Panc1 (cell line): ENCODE results near the gene KIAA1671. TPM values are rescaled to one million over a fixed set of nuclear protein-coding genes. Genes with fewer than 3 reads are reported as not detected.

Source experiments
- ATAC-seq: fragments of 200-7000 bp; cut with Tn5 transposase; 2 replicates; pipeline ENCODE4 v1.9.1; 2020; ENCODE audit warnings: mild to moderate bottlenecking, moderate library complexity
- BruUV-seq: library from RNA; stranded (reverse); fragments of 400-500 nt; replicated peaks from 2 replicates; lab custom pipeline; 2021; lab: Mats Ljungman, UMichigan
- CTCF ChIA-PET: fragments of 300-600 bp; sonication (Branson Sonifier 250); formaldehyde crosslinking; loops from one replicate; lab custom pipeline; 2022; ENCODE audit warnings: antibody characterized with exemption; lab: Charles Lee
- POLR2A ChIA-PET: fragments of 300-600 bp; sonication (Branson Sonifier 250); formaldehyde crosslinking; loops from one replicate; lab custom pipeline; 2022; ENCODE audit warnings: antibody characterized with exemption; lab: Charles Lee
- DNase-seq: peaks from one replicate; pipeline ENCODE4 v3.0.0-alpha.2; 2010; ENCODE audit warnings: low read depth, low spot score
- H3K27ac ChIP-seq: 2 replicates; pipeline ENCODE4 v1.5.1; 2011; ENCODE audit warnings: mild to moderate bottlenecking, low read length, inconsistent platforms
- H3K27me3 ChIP-seq: fragments of 200-500 bp; sonication (Bioruptor generic); 2 replicates; pipeline ENCODE4 v1.6.0; 2014; ENCODE audit warnings: low read length, inconsistent platforms; ENCODE audit not compliant: control insufficient read depth, insufficient read depth
- H3K36me3 ChIP-seq: fragments of 200-500 bp; sonication (Bioruptor generic); 2 replicates; pipeline ENCODE4 v1.5.1; 2014; ENCODE audit warnings: inconsistent platforms, mild to moderate bottlenecking, low read length, moderate library complexity; ENCODE audit not compliant: control insufficient read depth, insufficient read depth
- H3K4me1 ChIP-seq: 2 replicates; pipeline ENCODE4 v1.5.1; 2011; ENCODE audit warnings: inconsistent platforms, mild to moderate bottlenecking, low read length, moderate library complexity; ENCODE audit not compliant: control insufficient read depth, insufficient read depth
- H3K4me3 ChIP-seq, 2 experiments: 2 replicates each; pipeline ENCODE4 v1.5.1; 2011 to 2012; ENCODE audit warnings: low read depth in 2 of 2, low read length in 2 of 2, mild to moderate bottlenecking in 2 of 2, inconsistent platforms in 1 of 2, moderate library complexity in 1 of 2
- H3K9me3 ChIP-seq: fragments of 200-500 bp; sonication (Bioruptor generic); 2 replicates; pipeline ENCODE4 v1.5.1; 2014; ENCODE audit warnings: low read depth, mild to moderate bottlenecking, inconsistent platforms, low read length, moderate library complexity; ENCODE audit not compliant: control insufficient read depth, insufficient read depth
- POLR2AphosphoS5 ChIP-seq: IDR thresholded peaks from 2 replicates; pipeline ENCODE4 v1.6.1; 2012; ENCODE audit warnings: mild to moderate bottlenecking, low read depth, low read length, moderate library complexity
- SIN3A ChIP-seq: IDR thresholded peaks from 2 replicates; pipeline ENCODE4 v1.6.1; 2012; ENCODE audit warnings: low read depth, mild to moderate bottlenecking, low read length, moderate library complexity, borderline replicate concordance; ENCODE audit not compliant: insufficient read depth
- TCF7L2 ChIP-seq: IDR thresholded peaks from 2 replicates; pipeline ENCODE4 v1.6.1; 2011; ENCODE audit warnings: mild to moderate bottlenecking, low read depth, low read length, inconsistent platforms
- in situ Hi-C: cut with HindIII; loops from 2 replicates; pipeline ENCODE4 v1.10.0; 2016; ENCODE audit warnings: low sequenced_read_pairs, low pct_unique_long_range_greater_than_20kb
- intact Hi-C: fragments of 100-400 bp; cut with micrococcal nuclease; formaldehyde crosslinking; loops from one replicate; pipeline ENCODE4 v1.10.0; 2022; ENCODE audit not compliant: unreplicated experiment
- total RNA-seq: library from RNA; stranded (reverse); gene quantifications from one replicate; pipeline ENCODE4 v1.2.1, GENCODE V29; 2021; ENCODE audit not compliant: unreplicated experiment
- TF ChIP-seq, protein P1 (sequence below), 2 experiments: IDR thresholded peaks; 2 replicates each; pipeline ENCODE4 v1.6.1; 2011 to 2012; ENCODE audit warnings: low read depth in 2 of 2, control low read depth in 1 of 2, low read length in 1 of 2, mild to moderate bottlenecking in 1 of 2, moderate library complexity in 1 of 2; ENCODE audit not compliant: insufficient read depth in 1 of 2
- TF ChIP-seq, protein P2 (sequence below): fragments of 450-650 bp; IDR thresholded peaks from 2 replicates; pipeline ENCODE4 v1.5.1; 2017; ENCODE audit warnings: mild to moderate bottlenecking

KIAA1671 gene
- total RNA-seq, 1 experiment from 2014 or later: 48.1 TPM

DNA sequence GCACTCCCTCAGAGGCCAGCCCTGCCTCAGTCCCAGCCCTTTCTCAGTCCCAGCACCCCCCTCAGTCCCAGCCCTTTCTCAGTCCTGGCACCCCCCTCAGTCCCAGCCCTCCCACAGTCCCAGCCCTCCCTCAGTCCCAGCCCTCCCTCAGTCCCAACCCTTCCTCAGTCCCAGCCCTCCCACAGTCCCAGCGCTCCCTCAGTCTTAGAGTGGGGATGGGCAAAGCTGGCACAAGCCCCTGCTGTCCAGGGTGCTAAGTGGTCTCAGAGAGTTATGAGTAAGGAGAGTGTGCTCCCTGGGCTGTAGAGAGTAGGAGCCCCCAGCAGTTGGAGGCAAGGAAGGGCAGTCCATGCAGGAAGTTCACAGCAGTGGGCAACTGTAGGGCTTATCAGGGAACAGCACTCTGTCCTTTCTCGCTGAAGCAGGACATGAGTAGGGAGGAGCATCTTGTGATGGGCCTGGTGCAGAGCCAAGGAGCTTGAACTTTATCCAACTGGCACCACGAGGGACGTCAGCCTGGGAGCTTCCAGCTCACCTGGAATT is 195.7 kb downstream of the KIAA1671 start:
- ATAC-seq: no peak
- TF ChIP-seq SIN3A (no peak), TCF7L2 (no peak), POLR2AphosphoS5 (no peak)
- TF ChIP-seq, protein P1, sequence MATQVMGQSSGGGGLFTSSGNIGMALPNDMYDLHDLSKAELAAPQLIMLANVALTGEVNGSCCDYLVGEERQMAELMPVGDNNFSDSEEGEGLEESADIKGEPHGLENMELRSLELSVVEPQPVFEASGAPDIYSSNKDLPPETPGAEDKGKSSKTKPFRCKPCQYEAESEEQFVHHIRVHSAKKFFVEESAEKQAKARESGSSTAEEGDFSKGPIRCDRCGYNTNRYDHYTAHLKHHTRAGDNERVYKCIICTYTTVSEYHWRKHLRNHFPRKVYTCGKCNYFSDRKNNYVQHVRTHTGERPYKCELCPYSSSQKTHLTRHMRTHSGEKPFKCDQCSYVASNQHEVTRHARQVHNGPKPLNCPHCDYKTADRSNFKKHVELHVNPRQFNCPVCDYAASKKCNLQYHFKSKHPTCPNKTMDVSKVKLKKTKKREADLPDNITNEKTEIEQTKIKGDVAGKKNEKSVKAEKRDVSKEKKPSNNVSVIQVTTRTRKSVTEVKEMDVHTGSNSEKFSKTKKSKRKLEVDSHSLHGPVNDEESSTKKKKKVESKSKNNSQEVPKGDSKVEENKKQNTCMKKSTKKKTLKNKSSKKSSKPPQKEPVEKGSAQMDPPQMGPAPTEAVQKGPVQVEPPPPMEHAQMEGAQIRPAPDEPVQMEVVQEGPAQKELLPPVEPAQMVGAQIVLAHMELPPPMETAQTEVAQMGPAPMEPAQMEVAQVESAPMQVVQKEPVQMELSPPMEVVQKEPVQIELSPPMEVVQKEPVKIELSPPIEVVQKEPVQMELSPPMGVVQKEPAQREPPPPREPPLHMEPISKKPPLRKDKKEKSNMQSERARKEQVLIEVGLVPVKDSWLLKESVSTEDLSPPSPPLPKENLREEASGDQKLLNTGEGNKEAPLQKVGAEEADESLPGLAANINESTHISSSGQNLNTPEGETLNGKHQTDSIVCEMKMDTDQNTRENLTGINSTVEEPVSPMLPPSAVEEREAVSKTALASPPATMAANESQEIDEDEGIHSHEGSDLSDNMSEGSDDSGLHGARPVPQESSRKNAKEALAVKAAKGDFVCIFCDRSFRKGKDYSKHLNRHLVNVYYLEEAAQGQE (IDR thresholded peaks at IDR 0.05; ENCODE audit: insufficient read depth in 1 of 2, low read depth in 2 of 2, low read length in 1 of 2): no peak
- TF ChIP-seq, protein P2, sequence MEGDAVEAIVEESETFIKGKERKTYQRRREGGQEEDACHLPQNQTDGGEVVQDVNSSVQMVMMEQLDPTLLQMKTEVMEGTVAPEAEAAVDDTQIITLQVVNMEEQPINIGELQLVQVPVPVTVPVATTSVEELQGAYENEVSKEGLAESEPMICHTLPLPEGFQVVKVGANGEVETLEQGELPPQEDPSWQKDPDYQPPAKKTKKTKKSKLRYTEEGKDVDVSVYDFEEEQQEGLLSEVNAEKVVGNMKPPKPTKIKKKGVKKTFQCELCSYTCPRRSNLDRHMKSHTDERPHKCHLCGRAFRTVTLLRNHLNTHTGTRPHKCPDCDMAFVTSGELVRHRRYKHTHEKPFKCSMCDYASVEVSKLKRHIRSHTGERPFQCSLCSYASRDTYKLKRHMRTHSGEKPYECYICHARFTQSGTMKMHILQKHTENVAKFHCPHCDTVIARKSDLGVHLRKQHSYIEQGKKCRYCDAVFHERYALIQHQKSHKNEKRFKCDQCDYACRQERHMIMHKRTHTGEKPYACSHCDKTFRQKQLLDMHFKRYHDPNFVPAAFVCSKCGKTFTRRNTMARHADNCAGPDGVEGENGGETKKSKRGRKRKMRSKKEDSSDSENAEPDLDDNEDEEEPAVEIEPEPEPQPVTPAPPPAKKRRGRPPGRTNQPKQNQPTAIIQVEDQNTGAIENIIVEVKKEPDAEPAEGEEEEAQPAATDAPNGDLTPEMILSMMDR: no peak
- no peaks in the 10 kb centered on the region for H3K4me1 ChIP-seq
- H3K27me3 ChIP-seq: no peaks in the 10 kb centered on the region
- no peaks in the 10 kb centered on the region for H3K36me3 ChIP-seq
- CTCF ChIA-PET: no interaction called here
- H3K27ac ChIP-seq: no peak overlapping the region
- no peak overlapping the region for H3K4me3 ChIP-seq
- POLR2A ChIA-PET: no interaction called here
- DNase-seq: no peak
- in situ Hi-C loops (no loop called here), intact Hi-C loops (no loop called here)
- BruUV-seq: no TSS peak
- no peaks in the 10 kb centered on the region for H3K9me3 ChIP-seq

DNA sequence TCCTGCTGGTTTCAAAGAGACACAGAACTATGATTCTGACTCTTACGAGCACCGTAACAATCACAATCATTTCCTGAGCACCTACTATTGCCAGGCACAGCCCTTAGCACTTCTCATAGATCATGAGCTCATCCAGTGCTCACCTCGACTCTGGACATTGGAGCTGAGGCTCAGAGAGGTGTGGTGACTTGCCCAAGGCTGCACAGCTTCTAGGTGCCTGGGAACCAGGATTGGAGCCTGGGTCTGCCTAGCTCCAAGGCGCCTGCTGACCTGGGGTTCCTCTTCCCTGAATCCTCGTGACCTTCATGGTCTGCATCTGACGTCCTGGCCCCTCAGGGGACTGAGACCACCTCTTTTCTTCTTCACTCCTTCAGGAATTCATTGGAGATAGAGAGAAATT is 196.5 kb downstream of the KIAA1671 start:
- intact Hi-C loops: no loop called here
- H3K4me1 ChIP-seq: no peaks in the 10 kb centered on the region
- H3K4me3 ChIP-seq: no peak overlapping the region
- no peaks in the 10 kb centered on the region for H3K9me3 ChIP-seq
- H3K36me3 ChIP-seq: no peaks in the 10 kb centered on the region
- TF ChIP-seq, protein P1 (IDR thresholded peaks at IDR 0.05; ENCODE audit: insufficient read depth in 1 of 2, low read depth in 2 of 2, low read length in 1 of 2): no peak
- TF ChIP-seq TCF7L2 (no peak), POLR2AphosphoS5 (no peak), SIN3A (no peak)
- TF ChIP-seq, protein P2: no peak
- no peaks in the 10 kb centered on the region for H3K27me3 ChIP-seq
- BruUV-seq: no TSS peak
- CTCF ChIA-PET: no interaction called here
- no peak for ATAC-seq
- POLR2A ChIA-PET: no interaction called here
- no peak overlapping the region for H3K27ac ChIP-seq
- DNase-seq: no peak
- in situ Hi-C loops: no loop called here
